ENCODE data around the gene SETBP1. TPM values are rescaled to one million over a fixed set of nuclear protein-coding genes. Genes with fewer than 3 reads are reported as not detected.
A peak's percentile ranks its signal among the peaks of the same experiment; 100 is the strongest.

Gene SETBP1
- total RNA-seq, 1 donor from 2014 or later: 30.1 TPM

DNA sequence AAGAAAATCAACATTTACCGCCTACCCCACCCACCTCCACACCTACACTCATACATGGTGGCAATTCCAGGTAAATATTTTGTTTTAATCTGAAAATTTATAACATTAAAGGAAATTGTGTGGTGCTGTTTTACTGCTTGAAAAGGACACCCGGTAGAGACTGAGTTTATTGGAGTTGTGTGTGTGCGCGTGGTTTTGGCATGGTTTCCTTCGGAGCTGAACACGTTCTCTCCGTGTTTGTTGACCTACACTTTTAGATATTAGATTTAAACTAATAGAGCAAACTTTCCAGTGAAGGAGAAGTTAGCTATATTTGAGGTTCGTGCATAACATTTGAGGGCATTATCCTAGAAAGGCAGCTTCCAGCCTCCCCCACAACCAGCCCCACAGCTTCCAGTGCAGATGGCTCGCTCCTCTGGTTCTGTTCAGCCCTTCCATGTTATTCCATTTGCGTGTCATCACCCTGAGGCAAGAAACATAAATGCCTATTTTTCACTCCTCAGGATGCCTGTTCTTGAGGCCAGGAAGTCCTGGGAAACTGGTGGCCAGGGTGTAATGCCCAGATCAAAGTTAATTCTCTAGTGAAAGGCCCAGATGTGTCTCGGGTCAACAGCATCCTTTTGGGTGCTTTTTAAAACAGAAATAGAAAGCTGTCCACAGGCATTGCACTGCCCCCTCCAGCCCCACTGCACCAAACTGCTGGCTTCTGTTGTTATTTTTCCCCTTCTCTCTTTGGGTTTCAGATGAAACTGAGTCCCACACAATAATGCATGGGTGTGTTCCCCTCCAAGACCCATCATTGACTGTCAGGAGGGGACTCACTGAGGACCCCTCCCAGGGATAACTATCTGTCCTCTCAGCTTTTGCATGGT lies 190.2 kb downstream of the SETBP1 start:
- no peak for DNase-seq

DNA sequence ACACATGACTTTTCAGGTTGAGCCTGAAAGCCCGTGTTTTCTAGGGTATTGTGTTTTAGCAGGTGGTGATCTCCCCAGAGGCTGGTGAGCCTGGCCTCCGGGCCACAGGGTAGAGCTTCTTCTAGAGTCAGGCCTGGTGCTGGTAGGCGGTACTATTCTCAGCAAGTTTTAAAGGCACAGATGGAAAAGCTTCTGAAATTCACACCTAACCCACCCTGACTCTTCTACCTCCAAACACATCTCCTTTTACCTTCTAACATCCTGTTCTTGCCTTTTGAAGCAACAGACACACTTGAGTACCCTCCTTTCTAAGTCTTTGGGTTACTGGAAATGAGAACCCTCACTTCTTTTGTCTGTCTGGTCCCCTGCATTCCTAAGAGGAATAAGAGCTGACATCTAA lies 191.1 kb downstream of the SETBP1 start:
- no peak for DNase-seq

DNA sequence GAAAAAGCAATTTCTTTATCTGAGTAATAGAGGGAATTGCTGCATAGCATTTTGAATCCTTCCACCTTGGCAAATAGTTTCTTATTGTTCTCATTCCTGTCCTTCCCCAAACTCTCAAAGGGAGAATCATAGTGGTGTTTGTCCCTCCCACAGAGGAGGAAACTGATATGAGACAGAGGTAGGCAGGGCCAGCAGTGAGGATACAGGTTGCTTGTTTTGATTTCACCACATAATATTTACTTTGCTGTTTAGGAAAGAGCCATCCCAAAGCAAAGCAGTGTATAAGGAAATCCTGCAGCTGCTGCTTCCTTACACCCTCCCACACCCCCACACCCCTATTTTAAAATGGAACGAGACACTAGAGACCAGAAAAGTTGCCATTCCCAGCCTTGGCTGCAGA lies 195.3 kb downstream of the SETBP1 start:
- DNase-seq: no peak

DNA sequence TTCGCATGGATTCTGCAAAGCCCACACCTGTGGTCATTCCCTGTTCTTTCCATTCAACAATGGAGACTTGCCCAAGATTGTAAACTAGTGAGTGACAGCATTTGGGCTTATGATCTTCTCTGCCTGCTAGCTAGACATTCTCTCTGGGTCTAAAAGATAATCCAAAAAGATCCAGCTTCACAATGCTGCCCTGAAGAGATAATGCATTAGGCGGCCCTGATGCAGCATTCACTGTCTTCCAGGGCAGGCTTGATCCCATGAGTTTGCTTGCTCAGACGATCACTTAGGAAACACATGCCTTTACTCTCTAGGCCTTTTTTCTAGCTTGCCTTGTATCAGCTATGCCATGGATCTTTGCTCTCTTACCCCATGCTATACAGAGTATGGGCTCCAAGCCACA lies 196.1 kb downstream of the SETBP1 start:
- DNase-seq: no peak

DNA sequence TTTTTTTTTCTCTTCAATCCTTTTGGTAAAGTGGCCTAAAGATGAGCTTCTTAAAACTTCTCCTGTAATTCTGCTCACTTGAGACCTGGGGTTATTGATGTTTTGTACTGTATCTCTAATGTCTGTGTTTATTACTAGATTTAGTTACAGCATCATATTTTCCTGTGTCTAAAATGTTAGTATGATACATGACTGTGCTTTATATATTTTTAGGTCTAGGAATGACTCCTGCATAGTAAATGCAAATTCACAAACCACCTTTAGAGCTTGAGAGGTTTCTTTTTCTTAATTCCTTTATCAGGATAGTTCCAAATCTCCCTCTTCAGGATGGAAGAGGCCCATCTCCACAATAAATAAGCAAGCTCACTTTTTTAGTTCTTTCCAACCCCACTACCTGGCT lies 197.6 kb downstream of the SETBP1 start:
- no peak for DNase-seq

DNA sequence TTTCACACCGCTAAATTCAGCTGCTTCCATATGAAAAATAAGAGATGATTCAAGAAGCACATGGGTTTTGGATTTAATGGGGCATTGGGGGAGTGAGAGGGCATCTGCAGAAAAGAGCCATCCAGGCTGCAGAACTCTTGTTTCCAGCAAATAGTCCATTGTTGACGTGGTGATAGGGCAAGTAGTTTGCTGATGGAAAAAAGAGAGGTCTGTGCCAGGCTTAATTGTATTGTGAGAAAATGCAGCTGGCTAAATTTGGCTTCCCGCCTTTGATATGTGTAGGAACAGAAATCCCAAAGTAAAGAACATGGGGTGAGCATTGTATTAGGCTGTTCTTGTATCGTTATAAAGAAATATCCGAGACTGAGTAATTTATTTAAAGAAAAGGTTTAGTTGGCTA lies 199.5 kb downstream of the SETBP1 start:
- peak; percentile 75 for DNase-seq

DNA sequence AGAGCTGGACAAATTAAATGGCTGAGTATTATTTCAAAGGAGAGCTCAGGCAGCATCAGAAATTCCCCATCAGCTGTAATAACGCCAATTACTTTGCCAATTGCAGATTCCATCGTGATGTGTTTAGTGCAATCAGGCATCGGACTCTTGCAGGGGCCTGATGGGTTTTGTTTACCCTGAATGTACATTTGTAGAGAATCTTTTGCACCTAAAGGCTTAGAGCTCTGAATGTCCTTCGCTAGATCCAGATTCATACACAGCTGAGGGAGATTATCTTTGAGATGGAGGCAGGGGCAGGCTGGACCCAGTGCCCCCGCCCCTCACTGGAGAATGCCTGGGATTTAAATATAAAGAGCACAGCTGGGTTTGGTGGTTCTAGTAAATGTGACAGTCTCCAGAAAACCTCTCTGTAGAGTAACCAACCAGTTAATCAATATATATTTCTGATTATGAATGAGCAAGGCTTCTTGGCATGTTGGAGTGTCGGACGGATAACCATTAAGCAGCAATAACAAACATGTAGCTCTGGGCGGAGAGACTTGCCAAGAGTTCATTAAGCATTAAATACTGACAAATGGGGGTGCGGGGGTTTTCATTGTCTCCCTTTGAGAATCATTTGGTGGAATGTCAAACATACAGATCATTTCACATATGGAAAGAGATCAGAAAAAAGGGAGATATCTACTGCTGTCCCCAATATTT lies 200.9 kb downstream of the SETBP1 start:
- peak; percentile 67 for DNase-seq

DNA sequence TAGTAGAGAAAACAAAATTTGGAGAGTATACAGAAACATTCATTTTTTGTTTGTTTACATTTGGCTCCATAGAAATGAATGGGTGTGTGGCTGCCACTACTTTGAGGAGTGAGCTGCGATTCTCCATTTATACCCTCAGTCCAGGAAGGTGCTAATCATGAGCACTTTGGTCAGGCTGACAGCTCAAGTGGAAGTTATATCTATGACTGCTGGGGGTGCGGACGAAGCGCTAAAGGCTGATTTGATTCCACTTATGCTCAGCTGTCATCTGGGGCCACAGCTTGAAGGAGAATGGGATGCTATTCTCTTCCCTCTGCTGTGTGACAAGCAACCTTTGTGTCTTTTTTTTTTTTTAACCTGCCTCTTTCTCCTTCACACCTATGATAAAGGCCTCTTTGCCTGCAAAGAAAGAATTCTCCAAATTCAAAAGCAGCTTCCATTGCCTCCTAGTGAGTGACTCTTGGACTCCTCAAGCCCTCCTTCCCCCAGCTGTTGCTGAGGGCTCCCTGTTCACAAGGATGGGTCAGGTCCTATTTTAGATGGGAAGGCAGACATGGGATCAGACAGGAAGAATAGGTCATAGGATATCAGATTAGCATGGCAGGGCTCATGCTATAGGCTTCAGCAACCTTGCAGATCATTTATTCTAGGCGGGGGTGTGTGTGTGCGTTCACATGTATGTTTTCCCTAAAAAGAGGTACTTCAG lies 201.6 kb downstream of the SETBP1 start:
- DNase-seq: peak; percentile 69

DNA sequence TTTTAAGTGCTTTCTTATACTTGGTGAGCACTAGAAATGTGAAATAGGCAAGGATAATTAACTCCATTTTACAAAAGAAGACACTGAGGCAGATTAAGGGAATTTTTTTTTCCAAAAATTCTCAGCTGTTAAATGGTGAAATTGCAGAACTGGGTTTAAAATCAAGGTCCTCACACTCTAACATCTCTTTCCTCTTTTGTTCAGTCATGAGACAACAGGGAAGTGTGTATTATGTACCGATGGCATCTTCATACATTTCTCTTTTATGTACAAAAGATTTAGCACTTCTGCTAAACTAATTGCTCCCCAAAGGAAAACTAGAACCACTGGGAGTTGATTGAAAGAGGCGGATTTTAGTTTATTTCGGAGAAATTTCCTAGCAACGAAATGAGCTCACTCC lies 203.0 kb downstream of the SETBP1 start:
- no peak for DNase-seq

DNA sequence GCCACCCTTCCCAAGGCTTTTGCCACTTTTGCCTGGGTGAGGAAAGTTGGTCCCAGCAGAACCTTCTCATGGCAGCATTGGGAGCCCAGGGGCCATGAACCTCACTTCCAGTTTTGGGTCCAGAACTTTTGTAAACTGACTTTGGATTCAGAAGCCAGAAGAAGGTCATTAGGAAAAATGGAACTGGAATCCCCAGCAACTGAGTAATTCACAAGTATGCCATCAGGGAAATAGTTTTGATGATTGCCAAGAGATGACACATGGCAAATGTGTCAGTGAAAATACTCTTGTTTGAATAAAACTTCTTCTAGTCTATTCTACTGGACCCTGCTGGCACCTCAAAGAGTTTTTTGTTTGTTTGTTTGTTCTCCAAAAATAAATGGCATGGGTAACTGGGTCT lies 203.7 kb downstream of the SETBP1 start:
- no peak for DNase-seq

DNA sequence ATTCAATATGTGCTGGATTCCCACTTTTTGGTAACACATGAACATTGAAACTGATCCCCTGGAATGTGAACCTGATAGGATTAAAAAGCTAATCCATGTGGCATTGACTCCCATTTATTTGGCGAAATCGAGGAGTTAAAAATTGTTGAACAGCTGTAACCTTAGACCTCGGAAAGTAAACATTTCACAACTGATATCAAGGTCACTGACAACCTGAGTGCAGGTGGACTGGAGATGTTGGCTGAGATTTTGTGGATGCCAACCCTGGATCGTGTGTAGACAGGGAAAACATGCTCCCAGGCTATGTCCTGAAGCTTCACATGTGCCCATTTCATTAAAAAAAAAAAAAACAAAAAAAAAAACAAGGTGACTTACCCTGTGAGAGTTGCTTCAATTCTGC lies 204.8 kb downstream of the SETBP1 start:
- DNase-seq: no peak

DNA sequence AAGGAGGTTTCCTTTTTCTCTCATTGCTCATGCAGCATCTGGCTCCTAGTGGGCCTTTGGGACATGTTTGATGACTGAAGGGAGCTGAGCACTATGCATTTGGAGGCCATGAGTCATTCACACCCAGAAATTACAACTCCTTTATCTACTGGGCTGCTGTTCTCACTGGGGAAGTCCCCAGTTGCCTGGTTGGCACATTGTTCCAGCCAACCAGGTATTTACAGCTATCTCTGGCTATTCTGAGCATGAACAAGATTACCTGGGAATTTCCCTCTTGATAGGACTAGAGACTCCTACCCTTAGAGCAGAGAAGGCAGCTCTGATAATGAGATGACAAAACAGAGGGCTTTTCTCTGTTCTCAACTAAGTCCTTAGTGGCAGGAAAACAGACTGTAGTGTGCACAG lies 206.5 kb downstream of the SETBP1 start:
- DNase-seq: no peak

DNA sequence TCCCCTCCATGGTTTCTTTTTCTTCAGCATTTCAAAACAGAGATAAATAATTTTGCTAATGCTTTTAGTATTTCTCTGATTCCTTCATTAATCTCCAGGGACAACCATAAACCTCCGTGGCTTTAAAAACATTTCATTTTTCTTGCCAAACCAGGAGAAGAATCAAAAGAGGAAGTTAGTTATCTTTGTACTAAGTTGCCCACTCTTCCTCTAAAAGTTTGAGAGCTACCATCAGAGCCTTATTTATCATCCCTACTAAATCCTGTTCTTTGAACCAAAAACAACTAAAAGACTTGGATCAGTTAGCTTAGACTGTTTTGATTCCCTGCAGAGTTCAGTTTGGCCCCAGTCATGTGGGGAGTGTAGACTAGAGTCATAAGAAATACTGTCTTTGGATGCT lies 208.4 kb downstream of the SETBP1 start:
- no peak for DNase-seq

DNA sequence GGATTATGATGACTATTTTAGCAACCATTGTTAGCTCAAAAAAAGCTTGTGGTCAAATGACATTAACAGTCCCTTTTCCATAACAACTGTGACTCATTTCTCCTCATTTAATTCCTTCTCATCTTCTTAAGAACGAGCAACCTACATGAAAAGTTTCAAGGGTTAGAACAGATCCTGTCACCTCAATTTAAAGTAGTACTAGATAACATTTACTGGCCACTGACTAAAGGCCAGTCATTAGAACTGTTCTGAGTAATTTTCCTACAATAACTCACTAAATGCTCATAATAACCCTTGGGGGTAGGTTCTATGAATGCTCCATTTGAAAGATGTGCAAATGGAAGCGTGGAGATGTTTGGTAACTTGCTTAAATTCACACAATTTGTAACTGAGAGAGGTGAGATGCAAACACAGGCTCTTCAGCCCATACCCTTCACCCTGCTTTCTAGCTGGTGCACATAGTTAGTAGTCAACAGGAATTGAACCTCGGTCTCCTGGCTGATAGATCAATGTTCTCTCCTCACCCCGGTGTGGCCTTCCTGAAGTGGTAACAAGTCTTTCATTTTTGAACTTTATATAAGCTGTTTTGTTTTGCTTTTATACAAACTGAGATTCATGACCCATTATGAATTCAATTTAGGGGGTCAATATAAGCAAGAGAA lies 212.5 kb downstream of the SETBP1 start:
- no peak for DNase-seq

DNA sequence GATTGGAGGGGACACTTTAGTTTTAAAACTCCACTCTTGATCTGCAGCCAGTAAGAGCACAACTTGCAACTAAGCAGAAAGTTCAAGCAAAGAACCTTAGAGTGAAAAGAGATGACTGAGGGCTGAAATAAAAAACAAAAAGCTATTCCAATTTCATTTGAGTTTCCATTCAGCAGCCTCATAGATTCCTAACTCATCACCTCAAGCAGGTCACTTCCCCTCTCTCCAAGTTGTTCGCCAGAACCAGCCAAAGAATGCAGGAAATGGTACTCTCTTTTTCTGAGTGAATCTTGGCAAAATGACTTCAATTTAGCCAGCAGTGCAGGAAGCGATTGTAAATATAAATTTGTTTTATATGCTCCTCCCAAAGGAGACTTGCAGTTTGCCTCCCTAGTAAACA lies 213.3 kb downstream of the SETBP1 start:
- no peak for DNase-seq

DNA sequence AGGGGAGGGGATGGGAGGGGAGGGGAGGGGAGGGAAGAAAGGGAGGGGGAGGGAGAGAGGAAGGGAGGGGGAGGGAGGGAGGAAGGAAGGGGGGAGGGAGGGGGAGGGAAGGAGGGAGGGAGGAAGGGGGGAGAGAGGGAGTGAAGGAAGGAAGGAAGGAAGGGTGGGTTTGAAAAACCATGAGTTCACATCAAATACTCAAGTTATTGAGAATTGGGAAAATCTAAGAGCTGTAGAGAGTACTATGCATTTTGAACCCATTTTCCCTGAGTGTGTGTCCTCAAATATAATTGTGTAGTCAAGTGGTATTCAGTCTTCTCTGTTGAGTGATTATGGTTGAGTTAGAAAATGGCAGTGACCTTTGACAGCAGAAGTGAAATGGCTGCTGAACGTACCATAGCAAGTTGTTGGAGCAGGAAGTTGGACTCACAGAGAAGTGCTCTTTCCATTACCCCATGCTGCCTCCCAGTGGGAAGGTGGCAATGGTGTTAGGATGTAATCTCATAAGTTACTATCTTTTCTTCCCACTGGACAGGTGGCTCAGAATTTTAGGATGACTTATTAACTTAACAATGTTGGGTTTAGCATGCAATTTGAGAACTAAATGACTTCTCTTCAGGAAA lies 214.6 kb downstream of the SETBP1 start:
- peak; percentile 44 for DNase-seq

DNA sequence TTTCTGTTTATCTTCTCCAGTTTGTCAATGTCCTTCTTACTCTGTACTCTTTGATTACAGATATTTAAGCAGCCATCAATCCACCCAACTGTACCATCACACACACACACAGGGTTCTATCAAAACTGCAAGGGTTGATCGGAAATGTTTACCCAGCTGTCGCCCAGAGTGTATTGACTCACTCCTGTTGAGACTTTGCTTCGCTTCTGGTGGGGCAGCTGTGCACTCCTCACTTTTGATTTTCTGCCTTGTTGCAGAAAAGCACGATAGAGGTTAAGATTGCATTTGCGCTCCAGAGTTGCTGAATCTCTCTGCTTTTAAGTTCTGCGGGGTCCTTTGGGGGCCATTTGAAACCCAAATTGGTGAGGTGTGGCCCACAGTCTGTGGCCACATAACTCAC lies 216.2 kb downstream of the SETBP1 start:
- no peak for DNase-seq

DNA sequence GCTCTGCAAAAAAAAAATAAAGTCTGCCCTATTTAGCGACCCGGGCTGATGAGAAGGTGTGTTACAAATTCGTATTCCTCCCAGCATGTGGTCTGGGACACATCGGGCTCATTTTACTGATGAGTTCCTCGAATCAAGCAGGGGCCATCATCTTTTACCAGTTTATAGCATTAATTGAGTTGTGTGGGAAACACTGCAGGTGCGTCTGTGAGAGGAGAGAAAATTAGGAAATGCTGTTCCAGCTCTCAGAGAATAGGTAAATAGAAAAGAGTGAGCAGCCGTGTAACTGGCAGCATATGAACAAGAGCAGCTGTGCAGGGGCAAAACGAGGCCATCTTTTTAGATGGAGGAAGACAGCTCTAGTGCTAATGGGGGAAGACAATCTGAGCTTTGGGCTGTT lies 216.7 kb downstream of the SETBP1 start:
- no peak for DNase-seq

DNA sequence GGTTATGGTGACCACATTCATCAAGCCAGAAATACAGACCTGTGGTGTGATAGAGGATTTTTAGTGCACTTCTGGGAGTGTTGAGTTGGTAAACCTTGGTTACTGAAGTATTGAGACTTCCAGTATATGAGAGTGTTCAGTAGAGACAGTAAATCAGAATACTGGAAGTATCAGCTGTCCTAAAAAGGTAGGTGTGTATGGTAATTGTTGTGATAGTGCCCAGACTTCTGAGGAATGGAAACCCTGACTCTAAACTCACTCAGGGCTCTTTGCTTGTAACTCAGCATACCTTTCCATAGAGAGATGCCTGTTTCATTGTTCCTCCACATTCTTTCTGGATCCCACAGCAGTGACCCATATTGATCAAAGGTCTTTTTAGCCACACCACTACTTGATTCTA lies 217.1 kb downstream of the SETBP1 start:
- no peak for DNase-seq

DNA sequence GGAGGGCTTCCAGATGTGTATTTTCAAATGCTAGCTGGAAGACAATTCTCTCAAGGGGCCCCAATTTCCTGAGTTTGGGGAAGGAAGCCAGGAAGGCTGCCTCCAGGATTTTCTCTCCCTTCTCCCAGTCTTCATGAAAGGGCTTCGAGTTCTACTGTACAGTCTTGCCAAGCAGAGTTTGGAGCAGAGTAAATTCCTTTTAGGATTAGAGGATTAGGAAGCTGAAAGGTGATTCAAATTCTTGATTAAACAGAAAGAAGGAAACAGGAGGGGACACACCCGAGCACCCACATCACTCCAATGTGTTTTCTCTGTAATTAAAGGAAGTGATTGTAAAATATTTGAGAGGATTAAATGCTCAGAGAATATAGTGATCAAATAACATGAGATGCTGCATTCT lies 217.8 kb downstream of the SETBP1 start:
- peak; percentile 59 for DNase-seq

DNA sequence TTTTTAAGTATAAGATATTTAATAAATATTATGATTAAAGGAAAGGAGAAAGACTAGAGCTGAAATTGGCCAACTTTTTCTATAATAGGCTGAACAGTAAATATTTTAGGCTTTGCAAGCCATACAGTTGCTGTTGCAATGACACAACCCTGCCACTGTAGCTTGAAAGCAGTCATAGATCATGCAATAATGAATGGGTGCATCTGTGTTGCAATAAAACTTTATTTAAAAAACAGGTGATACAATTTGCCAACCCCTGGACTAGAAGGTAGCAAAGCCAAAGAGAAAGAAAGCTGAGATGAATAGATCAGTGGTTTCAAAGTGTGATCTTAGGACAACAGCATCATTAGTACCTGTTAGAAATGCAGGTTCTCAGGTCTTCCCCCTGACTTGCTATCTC lies 219.1 kb downstream of the SETBP1 start:
- no peak for DNase-seq

DNA sequence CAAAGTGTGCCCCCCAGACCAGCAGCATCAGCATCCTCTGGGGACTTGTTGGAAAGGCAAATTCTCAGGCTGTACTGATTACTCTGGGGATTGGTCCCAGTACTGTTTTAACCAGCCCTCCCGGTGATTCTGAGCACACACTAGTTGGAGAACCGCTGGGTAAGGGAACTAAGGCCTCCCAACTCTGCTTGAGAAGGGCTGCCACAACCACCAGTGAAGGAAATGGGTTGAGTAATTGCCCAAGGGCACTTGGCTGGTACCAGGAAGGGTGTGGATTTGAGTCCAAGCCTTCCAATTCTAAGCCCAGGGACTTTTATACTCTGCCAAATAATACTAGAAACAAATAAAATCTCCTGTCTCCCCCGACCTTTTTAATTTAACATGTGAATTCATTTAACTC lies 219.9 kb downstream of the SETBP1 start:
- no peak for DNase-seq
